ENCODE data around the gene PHKB. TPM values are rescaled to one million over a fixed set of nuclear protein-coding genes. Genes with fewer than 3 reads are reported as not detected.

Gene PHKB
- total RNA-seq, 4 donors from 2014 or later, result 62.0 to 164 (median 111) TPM

DNA sequence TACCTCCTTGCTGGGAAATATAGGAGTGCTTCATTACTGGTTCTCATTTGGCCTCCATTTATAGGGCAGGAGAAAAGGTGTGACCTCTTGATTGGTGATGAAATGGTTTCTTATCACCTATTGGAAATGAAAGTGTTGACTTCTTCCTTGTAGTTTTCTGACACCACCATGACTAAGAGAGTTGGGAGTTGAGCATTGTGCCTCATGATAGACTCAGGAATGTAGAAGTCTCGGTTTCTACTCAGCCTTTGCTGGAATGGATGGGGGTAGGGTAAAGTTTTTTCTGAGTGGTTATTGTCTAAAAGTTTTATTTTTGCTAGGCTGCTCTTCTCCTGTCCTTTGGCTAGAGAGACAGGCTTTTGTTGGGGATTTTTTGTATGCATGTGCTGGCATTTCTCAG is 117.4 kb downstream of the PHKB start:
- Histone ChIP-seq H3K4me3 (no peak overlapping the region), H3K9me3 (no peaks in the 10 kb centered on the region), H3K27ac (no peak overlapping the region), H3K36me3 (no peaks in the 10 kb centered on the region), H3K27me3 (no peaks in the 10 kb centered on the region), H3K4me1 (no peaks in the 10 kb centered on the region)
- TF ChIP-seq POLR2A (IDR thresholded peaks at IDR 0.05), result no peak
- TF ChIP-seq, protein P1, sequence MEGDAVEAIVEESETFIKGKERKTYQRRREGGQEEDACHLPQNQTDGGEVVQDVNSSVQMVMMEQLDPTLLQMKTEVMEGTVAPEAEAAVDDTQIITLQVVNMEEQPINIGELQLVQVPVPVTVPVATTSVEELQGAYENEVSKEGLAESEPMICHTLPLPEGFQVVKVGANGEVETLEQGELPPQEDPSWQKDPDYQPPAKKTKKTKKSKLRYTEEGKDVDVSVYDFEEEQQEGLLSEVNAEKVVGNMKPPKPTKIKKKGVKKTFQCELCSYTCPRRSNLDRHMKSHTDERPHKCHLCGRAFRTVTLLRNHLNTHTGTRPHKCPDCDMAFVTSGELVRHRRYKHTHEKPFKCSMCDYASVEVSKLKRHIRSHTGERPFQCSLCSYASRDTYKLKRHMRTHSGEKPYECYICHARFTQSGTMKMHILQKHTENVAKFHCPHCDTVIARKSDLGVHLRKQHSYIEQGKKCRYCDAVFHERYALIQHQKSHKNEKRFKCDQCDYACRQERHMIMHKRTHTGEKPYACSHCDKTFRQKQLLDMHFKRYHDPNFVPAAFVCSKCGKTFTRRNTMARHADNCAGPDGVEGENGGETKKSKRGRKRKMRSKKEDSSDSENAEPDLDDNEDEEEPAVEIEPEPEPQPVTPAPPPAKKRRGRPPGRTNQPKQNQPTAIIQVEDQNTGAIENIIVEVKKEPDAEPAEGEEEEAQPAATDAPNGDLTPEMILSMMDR (IDR thresholded peaks at IDR 0.05), result no peak
- intact Hi-C loops (cut with DNase I; ENCODE audit: low total_unique reads), result no loop called here
- no peak for DNase-seq

DNA sequence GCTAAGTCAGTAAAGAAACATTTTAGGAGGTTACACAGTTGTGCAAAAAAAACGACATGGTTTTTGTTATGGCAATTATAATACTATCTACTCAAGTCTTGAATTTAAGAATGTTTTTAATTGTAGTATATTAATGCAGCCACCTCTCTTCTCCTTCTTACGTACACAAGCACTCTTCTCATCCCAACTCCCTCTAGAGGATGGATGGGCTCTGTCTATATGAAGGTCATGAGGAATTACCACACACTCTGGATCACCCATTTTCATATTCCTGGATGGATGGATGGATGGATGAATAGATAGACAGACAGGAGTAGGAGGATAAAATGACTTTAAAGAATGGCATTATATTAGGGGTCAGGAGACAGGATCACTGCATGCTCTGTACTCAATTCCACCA is 120.0 kb downstream of the PHKB start:
- H3K27me3 ChIP-seq, result no peaks in the 10 kb centered on the region
- intact Hi-C loops (cut with DNase I; ENCODE audit: low total_unique reads), result no loop called here
- DNase-seq, result no peak
- H3K4me1 ChIP-seq, result no peaks in the 10 kb centered on the region
- H3K4me3 ChIP-seq, result no peak overlapping the region
- H3K9me3 ChIP-seq, result no peaks in the 10 kb centered on the region
- no peaks in the 10 kb centered on the region for H3K36me3 ChIP-seq
- H3K27ac ChIP-seq, result no peak overlapping the region
- no peak for TF ChIP-seq POLR2A (IDR thresholded peaks at IDR 0.05)
- TF ChIP-seq, protein P1 (IDR thresholded peaks at IDR 0.05), result no peak

DNA sequence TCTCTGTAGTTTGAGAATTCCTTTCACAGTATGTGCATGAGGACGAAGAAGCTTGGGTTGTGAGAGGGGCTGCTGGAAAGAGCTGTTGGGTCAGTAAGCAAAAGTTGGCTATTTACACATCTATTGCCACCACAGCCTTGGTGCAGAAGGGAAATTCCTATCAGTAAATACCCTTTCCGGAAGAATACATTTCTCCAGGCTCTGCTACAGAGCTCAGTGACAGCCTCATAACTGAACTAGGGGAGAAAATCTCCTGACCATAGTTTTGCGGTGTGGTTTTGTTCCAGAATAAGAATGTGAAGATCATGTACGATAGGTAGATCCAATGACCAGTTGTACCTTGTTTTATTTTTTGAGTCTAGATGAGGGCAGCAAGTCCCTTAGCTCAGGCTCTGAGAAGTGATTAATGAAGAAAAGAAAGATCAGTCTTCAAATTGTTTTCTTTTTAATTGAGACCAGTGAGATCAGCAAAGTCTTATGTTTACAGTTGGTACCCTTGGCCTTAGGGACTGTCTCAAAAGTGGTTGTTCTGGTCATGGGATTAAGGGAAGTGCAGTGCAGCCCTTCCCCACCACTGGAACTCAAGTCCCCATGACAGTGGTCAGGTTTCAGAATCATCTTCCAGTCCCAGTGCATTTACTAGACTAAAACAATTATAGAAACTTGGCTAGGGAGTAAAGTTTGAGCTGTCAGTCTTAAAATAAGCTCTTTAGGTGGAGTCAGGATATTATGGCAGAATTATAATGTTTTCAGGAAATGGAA is 123.5 kb downstream of the PHKB start:
- Histone ChIP-seq H3K36me3 (no peaks in the 10 kb centered on the region), H3K27me3 (no peaks in the 10 kb centered on the region), H3K27ac (no peak overlapping the region), H3K4me3 (no peak overlapping the region), H3K4me1 (no peaks in the 10 kb centered on the region), H3K9me3 (no peaks in the 10 kb centered on the region)
- no peak for DNase-seq
- TF ChIP-seq POLR2A (IDR thresholded peaks at IDR 0.05), result no peak
- TF ChIP-seq, protein P1 (IDR thresholded peaks at IDR 0.05), result no peak
- intact Hi-C loops (cut with DNase I; ENCODE audit: low total_unique reads), result no loop called here

DNA sequence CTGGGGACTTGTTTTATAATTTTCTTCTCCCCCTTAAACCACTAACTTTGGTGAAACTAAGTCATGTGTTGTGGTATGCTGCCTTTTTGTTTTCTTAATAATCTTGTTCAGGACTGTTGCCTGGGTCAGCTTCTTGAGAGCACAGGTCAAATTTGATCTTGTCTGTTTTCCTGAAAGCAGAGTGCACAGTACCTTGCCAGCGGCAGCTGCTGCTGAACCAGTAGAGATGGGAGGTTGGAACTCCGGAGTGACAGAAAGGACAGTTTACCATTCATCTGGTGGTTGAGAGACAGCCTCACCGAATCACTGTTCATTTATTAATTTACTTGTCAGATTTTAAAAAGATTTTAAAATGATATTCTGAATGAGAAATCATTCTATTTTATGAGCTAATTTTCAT is 125.0 kb downstream of the PHKB start:
- Histone ChIP-seq H3K9me3 (no peaks in the 10 kb centered on the region), H3K4me1 (no peaks in the 10 kb centered on the region), H3K27ac (no peak overlapping the region), H3K27me3 (no peaks in the 10 kb centered on the region), H3K4me3 (no peak overlapping the region), H3K36me3 (no peaks in the 10 kb centered on the region)
- DNase-seq, result no peak
- no peak for TF ChIP-seq POLR2A (IDR thresholded peaks at IDR 0.05)
- TF ChIP-seq, protein P1 (IDR thresholded peaks at IDR 0.05), result no peak
- intact Hi-C loops (cut with DNase I; ENCODE audit: low total_unique reads), result no loop called here

DNA sequence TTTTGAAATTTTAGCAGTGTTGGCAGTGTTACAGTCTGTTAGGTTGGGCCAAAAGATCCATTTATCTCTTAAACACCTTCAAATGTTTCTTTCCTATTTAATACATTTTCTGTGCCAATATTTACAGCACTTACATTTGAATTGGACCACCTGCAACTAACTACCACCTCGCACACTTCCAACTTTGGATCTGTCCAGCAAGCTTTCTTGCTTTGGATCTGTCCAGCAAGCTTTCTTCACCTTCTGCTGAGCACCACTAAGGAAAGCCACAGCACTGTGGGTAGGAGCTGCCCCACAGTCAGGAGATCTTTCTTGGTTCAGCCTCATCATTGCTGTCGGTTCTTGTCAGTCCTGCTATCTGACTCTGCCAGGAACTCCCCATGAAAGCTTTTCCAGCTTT is 129.3 kb downstream of the PHKB start:
- H3K27me3 ChIP-seq, result no peaks in the 10 kb centered on the region
- no peaks in the 10 kb centered on the region for H3K36me3 ChIP-seq
- no peaks in the 10 kb centered on the region for H3K9me3 ChIP-seq
- intact Hi-C loops (cut with DNase I; ENCODE audit: low total_unique reads), result no loop called here
- TF ChIP-seq POLR2A (IDR thresholded peaks at IDR 0.05), result no peak
- TF ChIP-seq, protein P1 (IDR thresholded peaks at IDR 0.05), result no peak
- no peak overlapping the region for H3K4me3 ChIP-seq
- no peak for DNase-seq
- no peak overlapping the region for H3K27ac ChIP-seq
- no peaks in the 10 kb centered on the region for H3K4me1 ChIP-seq

Measured in uterus (tissue), 4 donors.